Measurements from ENCODE around the gene RPL13. TPM values are rescaled to one million over a fixed set of nuclear protein-coding genes. Genes with fewer than 3 reads are reported as not detected.

RPL13 gene
- total RNA-seq, 1 experiment from 2014 or later, result 2,157 TPM

- Mint-ChIP-seq H3K9me3 (no peaks in the 10 kb centered on the region; a peak in 1 of 5 replicates), H3K27ac (peak overlapping the region; percentile 87 to 99 (median 95); a peak in 5 of 7 replicates), H3K27me3 (ENCODE audit: low read depth) (peaks cover 4% of the 10 kb centered on the region), H3K4me3 (peak overlapping the region; percentile 96; a peak in 4 of 5 replicates), H3K4me1 (peaks cover 42 to 43% of the 10 kb centered on the region in 2 experiments), H3K36me3 (ENCODE audit: insufficient read depth in 1 of 3, low read depth in 3 of 3) (peaks cover 26 to 45% (median 32%) of the 10 kb centered on the region in 3 experiments)
- no peak overlapping the region for H4K8ac ChIP-seq (replicated peaks; ENCODE audit: insufficient read length, low read depth, low read length)
- H2AFZ ChIP-seq (ENCODE audit: low read length), result no peak overlapping the region
- no peak overlapping the region for H2AK5ac ChIP-seq (ENCODE audit: insufficient read length, low read length)
- H2BK15ac ChIP-seq (ENCODE audit: low read depth, low read length), result no peak overlapping the region
- H3K23ac ChIP-seq (ENCODE audit: insufficient read length, low read depth, low read length), result no peak overlapping the region
- WGBS (ENCODE audit: extremely low coverage, insufficient read length, low lambda C conversion rate), result no CpG with 5 or more reads among the region's 3 CpGs
- no peak overlapping the region for H3T11ph ChIP-seq (ENCODE audit: low read length)
- H3K27me3 ChIP-seq (ENCODE audit: insufficient read depth, low read length), result no peaks in the 10 kb centered on the region
- H3K4me2 ChIP-seq (ENCODE audit: insufficient read depth, insufficient read length, low read length), result peak overlapping the region; percentile 97
- H3K18ac ChIP-seq (ENCODE audit: insufficient read length, low read depth, low read length), result no peak overlapping the region
- no peaks in the 10 kb centered on the region; the same call in 1 of the 2 replicates for H3K4me1 ChIP-seq (ENCODE audit: insufficient read depth, low read length)
- H2BK12ac ChIP-seq (ENCODE audit: insufficient read length, low read depth, low read length), result no peak overlapping the region
- H4K91ac ChIP-seq (ENCODE audit: insufficient read length, low read depth, low read length), result no peak overlapping the region
- H3K56ac ChIP-seq (ENCODE audit: insufficient read length, low read depth, low read length), result no peak overlapping the region
- peaks cover 10% of the 10 kb centered on the region; the same call in 1 of the 2 replicates for H3K79me2 ChIP-seq (ENCODE audit: insufficient read depth, low read length)
- peaks cover 19% of the 10 kb centered on the region for H3K23me2 ChIP-seq (ENCODE audit: insufficient read length, low read depth, low read length, poor library complexity, severe bottlenecking)
- H3K9me3 ChIP-seq (ENCODE audit: control insufficient read depth, low read depth, low read length), result no peaks in the 10 kb centered on the region
- H2BK120ac ChIP-seq (ENCODE audit: low read depth, low read length, poor library complexity, severe bottlenecking), result no peak overlapping the region
- H4K20me1 ChIP-seq (ENCODE audit: control insufficient read depth, insufficient read depth, insufficient read length), result peaks cover 4% of the 10 kb centered on the region
- no peak overlapping the region for H3K9ac ChIP-seq (ENCODE audit: extremely low read depth, insufficient read length, low read length)
- TF ChIP-seq CTCF (conservative IDR thresholded peaks at IDR 0.05), result no peak
- H2BK5ac ChIP-seq (ENCODE audit: insufficient read length, low read length), result no peak overlapping the region
- H3K27ac ChIP-seq (ENCODE audit: insufficient read length, low read depth, low read length), result peak overlapping the region; percentile 27
- no peak overlapping the region for H3K14ac ChIP-seq (ENCODE audit: insufficient read depth, low read length)
- no peak overlapping the region for H2BK20ac ChIP-seq (ENCODE audit: low read depth, low read length, poor library complexity, severe bottlenecking)
- DNase-seq, result no peak
- peaks cover 6% of the 10 kb centered on the region for H3K79me1 ChIP-seq (ENCODE audit: insufficient read depth, low read depth, low read length, poor library complexity, severe bottlenecking)
- H3K4ac ChIP-seq (ENCODE audit: low read depth, low read length), result no peak overlapping the region
- no peak overlapping the region for H4K5ac ChIP-seq (ENCODE audit: insufficient read length, low read depth, low read length)
Observed at GRCh38 chr16:89565256-89565505, 4.7 kb downstream of the RPL13 start.
